HepG2 (cell line): ENCODE data around the gene MEGF11. TPM values are rescaled to one million over a fixed set of nuclear protein-coding genes. Genes with fewer than 3 reads are reported as not detected.

ENCODE experiments used
- ATAC-seq: fragments of 200-7000 bp; cut with Tn5 transposase; 3 replicates; pipeline ENCODE4 v1.9.1; 2020; ENCODE audit warnings: mild to moderate bottlenecking, moderate library complexity
- BruUV-seq: library from RNA; stranded (reverse); fragments of 400-500 nt; replicated peaks from 2 replicates; lab custom pipeline; 2021; lab: Mats Ljungman, UMichigan
- CTCF ChIA-PET: fragments of 300-600 bp; formaldehyde crosslinking; extraction: SDS; loops from one replicate; lab custom pipeline; 2021; ENCODE audit warnings: low total read pairs, inconsistent platforms, low intra/inter-chr PET ratio; lab: Yijun Ruan, JAX
- POLR2A ChIA-PET: fragments of 350-600 bp; sonication (Branson Sonifier 250); formaldehyde crosslinking; loops from one replicate; lab custom pipeline; 2020; ENCODE audit warnings: antibody characterized with exemption, inconsistent platforms; lab: Yijun Ruan, JAX
- DNase-seq: peaks from one replicate; pipeline ENCODE4 v3.0.0-alpha.2; 2015; ENCODE audit warnings: low spot score
- FAIRE-seq: peaks from 3 replicates; lab custom pipeline; 2011; peaks lifted over from hg19 to GRCh38; lab: Jason Lieb, UNC
- H2AFZ ChIP-seq: one replicate; pipeline ENCODE4 v1.6.1; 2011; ENCODE audit warnings: low read length, inconsistent platforms
- H3K27ac ChIP-seq: fragments of 300-600 bp; 3 replicates; pipeline ENCODE4 v1.8.0; 2011; ENCODE audit warnings: mixed run types, mild to moderate bottlenecking, mixed read lengths, low read length, inconsistent platforms; ENCODE audit not compliant: insufficient read depth; ENCODE audit errors: extremely low read length
- H3K27me3 ChIP-seq, 2 experiments: fragments of 200-600 bp in 1 of 2; 2 replicates in 1 of 2; 3 replicates in 1 of 2; pipeline versions ENCODE4 v1.6.0 to v1.8.0; 2011; ENCODE audit warnings: low read length in 2 of 2, mild to moderate bottlenecking in 2 of 2, moderate library complexity in 2 of 2, inconsistent platforms in 1 of 2; ENCODE audit not compliant: insufficient read depth in 2 of 2, control insufficient read depth in 1 of 2
- H3K36me3 ChIP-seq, 2 experiments: fragments of 200-600 bp in 1 of 2; replicated peaks in 1 of 2; 2 replicates in 1 of 2; 3 replicates in 1 of 2; pipeline versions ENCODE4 v1.5.1 to v1.8.0; 2011; ENCODE audit warnings: low read length in 2 of 2, inconsistent platforms in 1 of 2; ENCODE audit not compliant: insufficient read depth in 2 of 2, control insufficient read depth in 1 of 2
- H3K4me1 ChIP-seq: 2 replicates; pipeline ENCODE4 v1.5.1; 2012; ENCODE audit warnings: low read length, inconsistent platforms; ENCODE audit not compliant: insufficient read depth
- H3K4me2 ChIP-seq: 2 replicates; pipeline ENCODE4 v1.6.0; 2011; ENCODE audit warnings: low read depth, low read length, inconsistent platforms
- H3K4me3 ChIP-seq, 3 experiments: fragments of 200-600 bp in 1 of 3; sonication (generic), shearing (Covaris generic) in 1 of 3; replicated peaks in 1 of 3; 2 replicates each; pipeline ENCODE4 v1.5.1; 2011 to 2016; ENCODE audit warnings: low read length in 3 of 3, inconsistent platforms in 2 of 3, low read depth in 2 of 3, mild to moderate bottlenecking in 2 of 3, control low read depth in 1 of 3, mixed read lengths in 1 of 3; ENCODE audit not compliant: insufficient read depth in 1 of 3
- H3K79me2 ChIP-seq: one replicate; pipeline ENCODE4 v1.6.1; 2011; ENCODE audit warnings: low read length, inconsistent platforms; ENCODE audit not compliant: insufficient read depth
- H3K9ac ChIP-seq: 2 replicates; pipeline ENCODE4 v1.6.0; 2011; ENCODE audit warnings: mild to moderate bottlenecking, low read depth, low read length, inconsistent platforms; ENCODE audit not compliant: insufficient read depth
- H3K9me3 ChIP-seq: 2 replicates; pipeline ENCODE4 v1.5.1; 2012; ENCODE audit warnings: mild to moderate bottlenecking, low read length
- H4K20me1 ChIP-seq: 2 replicates; pipeline ENCODE4 v1.6.0; 2011; ENCODE audit warnings: inconsistent platforms, mild to moderate bottlenecking, low read length, moderate library complexity; ENCODE audit not compliant: insufficient read depth
- ATF5 ChIP-seq: sonication (generic); formaldehyde crosslinking; IDR thresholded peaks from 2 replicates; pipeline ENCODE4 v1.4.0; 2020; ENCODE audit warnings: mild to moderate bottlenecking, low read depth, missing genetic modification reagents
- BATF2 ChIP-seq: sonication (generic); formaldehyde crosslinking; IDR thresholded peaks from 2 replicates; pipeline ENCODE4 v1.8.0; 2022; ENCODE audit warnings: mild to moderate bottlenecking, missing genetic modification reagents, moderate library complexity
- HOXA9 ChIP-seq: sonication (generic); formaldehyde crosslinking; IDR thresholded peaks from 2 replicates; pipeline ENCODE4 v1.8.1; 2022; ENCODE audit warnings: missing genetic modification reagents, mild to moderate bottlenecking, moderate library complexity, borderline replicate concordance
- NCOR1 ChIP-seq: fragments of 200-600 bp; sonication (generic); IDR thresholded peaks from 2 replicates; pipeline ENCODE4 v1.7.0; 2017; ENCODE audit warnings: antibody characterized with exemption, low read length, borderline replicate concordance
- NFKB2 ChIP-seq: sonication (generic); formaldehyde crosslinking; IDR thresholded peaks from 2 replicates; pipeline ENCODE4 v1.4.0; 2020; ENCODE audit warnings: missing genetic modification reagents, borderline replicate concordance
- NR2F6 ChIP-seq, 2 experiments: IDR thresholded peaks; 2 replicates each; pipeline ENCODE4 v1.6.1; 2016; ENCODE audit warnings: antibody characterized with exemption in 1 of 2, mild to moderate bottlenecking in 1 of 2
- NRL ChIP-seq: sonication (generic); formaldehyde crosslinking; IDR thresholded peaks from 2 replicates; pipeline ENCODE4 v1.5.0; 2020; ENCODE audit warnings: missing genetic modification reagents, mild to moderate bottlenecking, moderate library complexity, borderline replicate concordance
- PCBP1 ChIP-seq: fragments of 200-400 bp; formaldehyde crosslinking; IDR thresholded peaks from 2 replicates; pipeline ENCODE4 v1.6.1; 2017; ENCODE audit warnings: mild to moderate bottlenecking, low read depth, low read length, borderline replicate concordance
- ZBTB7A ChIP-seq: sonication (generic); formaldehyde crosslinking; IDR thresholded peaks from 2 replicates; pipeline ENCODE4 v1.8.0; 2022; ENCODE audit warnings: mild to moderate bottlenecking, missing genetic modification reagents
- ZNF614 ChIP-seq: IDR thresholded peaks from 2 replicates; pipeline ENCODE4 v1.6.1; 2018; ENCODE audit warnings: missing biosample characterization, missing genetic modification reagents, inconsistent platforms, borderline replicate concordance
- ZSCAN12 ChIP-seq: sonication (generic); formaldehyde crosslinking; IDR thresholded peaks from 2 replicates; pipeline ENCODE4 v1.9.0; 2021; ENCODE audit warnings: mild to moderate bottlenecking, missing genetic modification reagents
- WGBS: methylation state at CpG from one replicate; pipeline ENCODE4 v1.1.6; 2017; ENCODE audit warnings: low lambda C conversion rate; 5-methylcytosine and 5-hydroxymethylcytosine counted together
- in situ Hi-C: cut with HindIII; loops from 2 replicates; pipeline ENCODE4 v1.10.0; 2017; ENCODE audit warnings: low pct_unique_long_range_greater_than_20kb; ENCODE audit not compliant: extremely low pct_ligation_motif_present
- intact Hi-C: fragments of 100-400 bp; cut with micrococcal nuclease; formaldehyde crosslinking; loops from one replicate; pipeline ENCODE4 v1.10.0; 2022; ENCODE audit not compliant: unreplicated experiment
- polyA plus RNA-seq, 8 experiments: library from polyadenylated mRNA; depleted of rRNA in 3 of 8; stranded (reverse) in 7 of 8; unstranded in 1 of 8; fragments of >200 nt; fragmentation: Illumina TruSeq in 4 of 8; extraction: Trizol in 4 of 8; gene quantifications; 2 replicates each; pipeline versions ENCODE4 v1.2.1 to v1.2.3, GENCODE V29; 2011 to 2016; ENCODE audit warnings: low read depth in 4 of 8, missing spikeins in 1 of 8, mixed read lengths in 1 of 8; ENCODE audit not compliant: insufficient read depth in 1 of 8
- total RNA-seq, 5 experiments: library from RNA; depleted of rRNA; stranded (reverse); fragments of >200 nt; fragmentation: Illumina TruSeq; extraction: Trizol; gene quantifications; 2 replicates each; pipeline ENCODE4 v1.2.3, GENCODE V29; 2016; ENCODE audit warnings: low read depth in 1 of 5
- TF ChIP-seq, protein P1 (sequence below): sonication (generic); formaldehyde crosslinking; IDR thresholded peaks from 2 replicates; pipeline ENCODE4 v1.8.1; 2023; ENCODE audit warnings: mild to moderate bottlenecking, moderate library complexity, missing genetic modification reagents
- TF ChIP-seq, protein P2 (sequence below): sonication (generic); formaldehyde crosslinking; IDR thresholded peaks from 2 replicates; pipeline ENCODE4 v1.5.1; 2020; ENCODE audit warnings: missing genetic modification reagents, mild to moderate bottlenecking, borderline replicate concordance
- TF ChIP-seq, protein P3 (sequence below): IDR thresholded peaks from 2 replicates; pipeline ENCODE4 v1.6.1; 2012; ENCODE audit warnings: inconsistent platforms
- TF ChIP-seq, protein P4 (sequence below): fragments of 450-650 bp; IDR thresholded peaks from 2 replicates; pipeline ENCODE4 v1.6.1; 2016

Gene MEGF11
- total and polyA plus RNA-seq, 2 of the 13 experiments (the other 11 are each of a cell fraction or from before 2014, with no cell fraction given), result not detected

- no peak for TF ChIP-seq NCOR1
- TF ChIP-seq, protein P1, sequence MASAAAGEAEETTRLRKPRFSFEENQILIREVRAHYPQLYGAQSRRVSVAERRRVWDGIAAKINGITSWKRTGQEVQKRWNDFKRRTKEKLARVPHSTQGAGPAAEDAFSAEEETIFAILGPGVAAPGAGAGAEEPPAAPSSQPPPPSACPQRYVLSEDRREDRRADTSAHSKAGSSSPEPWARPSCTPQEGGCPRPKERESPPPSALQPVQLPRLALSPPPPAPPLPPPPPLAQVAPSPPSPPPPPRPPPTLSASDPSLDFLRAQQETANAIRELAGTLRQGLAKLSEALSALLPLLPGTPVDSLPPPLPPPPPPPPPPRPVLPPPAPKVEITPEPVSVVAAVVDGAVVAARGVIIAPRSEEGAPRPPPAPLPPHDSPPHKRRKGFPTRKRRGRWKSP (CRISPR knock-in tag), result no peak
- no peak for TF ChIP-seq NR2F6 (IDR thresholded peaks at IDR 0.05)
- TF ChIP-seq NR2F6 (CRISPR knock-in tag; IDR thresholded peaks at IDR 0.05), result no peak
- TF ChIP-seq, all 625 proteins: peak for 0
Observed at GRCh38 chr15:65901336-65901735, 352.2 kb downstream of the MEGF11 start (continued).

DNA sequence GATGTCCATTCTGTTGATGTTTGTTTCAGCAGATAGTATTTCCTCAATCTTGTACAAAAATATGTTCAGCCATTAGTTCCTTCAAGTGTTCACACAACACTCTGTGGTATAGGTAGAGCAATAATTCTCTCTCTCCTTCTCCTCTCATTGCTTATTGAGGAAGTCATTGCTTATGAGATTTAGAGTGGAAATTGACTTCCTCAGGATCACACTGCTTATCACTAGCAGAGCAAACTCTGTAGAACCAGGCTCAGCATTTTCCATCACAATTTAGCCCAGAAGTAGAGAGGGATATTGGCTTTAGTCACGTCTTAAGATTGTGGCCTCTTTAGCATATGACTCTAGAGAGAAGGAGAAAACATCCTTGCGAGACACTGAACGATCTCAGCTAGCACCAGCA is 353.1 kb downstream of the MEGF11 start:
- no peaks in the 10 kb centered on the region for H3K9me3 ChIP-seq
- DNase-seq (no peak), FAIRE-seq (no peak), ATAC-seq (no peak)
- peaks cover 5 to 26% of the 10 kb centered on the region in 2 experiments for H3K36me3 ChIP-seq
- no peak overlapping the region for H2AFZ ChIP-seq
- no peak overlapping the region for H3K4me2 ChIP-seq
- no peaks in the 10 kb centered on the region for H3K79me2 ChIP-seq
- BruUV-seq, result no TSS peak
- H3K4me3 ChIP-seq, result no peak overlapping the region
- H3K27me3 ChIP-seq, result no peaks in the 10 kb centered on the region
- H3K4me1 ChIP-seq, result peaks cover 27% of the 10 kb centered on the region
- intact Hi-C loops (no loop called here), in situ Hi-C loops (no loop called here)
- CTCF ChIA-PET, result no interaction called here
- no peak overlapping the region for H3K9ac ChIP-seq
- H4K20me1 ChIP-seq, result no peaks in the 10 kb centered on the region
- 98% methylated on average over 3 of the region's 3 CpGs for WGBS
- TF ChIP-seq, protein P2, sequence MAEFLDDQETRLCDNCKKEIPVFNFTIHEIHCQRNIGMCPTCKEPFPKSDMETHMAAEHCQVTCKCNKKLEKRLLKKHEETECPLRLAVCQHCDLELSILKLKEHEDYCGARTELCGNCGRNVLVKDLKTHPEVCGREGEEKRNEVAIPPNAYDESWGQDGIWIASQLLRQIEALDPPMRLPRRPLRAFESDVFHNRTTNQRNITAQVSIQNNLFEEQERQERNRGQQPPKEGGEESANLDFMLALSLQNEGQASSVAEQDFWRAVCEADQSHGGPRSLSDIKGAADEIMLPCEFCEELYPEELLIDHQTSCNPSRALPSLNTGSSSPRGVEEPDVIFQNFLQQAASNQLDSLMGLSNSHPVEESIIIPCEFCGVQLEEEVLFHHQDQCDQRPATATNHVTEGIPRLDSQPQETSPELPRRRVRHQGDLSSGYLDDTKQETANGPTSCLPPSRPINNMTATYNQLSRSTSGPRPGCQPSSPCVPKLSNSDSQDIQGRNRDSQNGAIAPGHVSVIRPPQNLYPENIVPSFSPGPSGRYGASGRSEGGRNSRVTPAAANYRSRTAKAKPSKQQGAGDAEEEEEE, result no peak
- TF ChIP-seq NRL, result no peak
- TF ChIP-seq ZSCAN12 (CRISPR knock-in tag), result no peak
- TF ChIP-seq PCBP1, result no peak
- TF ChIP-seq ATF5 (CRISPR knock-in tag), result no peak
- TF ChIP-seq ZBTB7A (CRISPR knock-in tag), result no peak
- no peak for TF ChIP-seq BATF2 (CRISPR knock-in tag)
- TF ChIP-seq NFKB2 (CRISPR knock-in tag), result no peak
- no peak for TF ChIP-seq HOXA9 (CRISPR knock-in tag)
- TF ChIP-seq, protein P3, sequence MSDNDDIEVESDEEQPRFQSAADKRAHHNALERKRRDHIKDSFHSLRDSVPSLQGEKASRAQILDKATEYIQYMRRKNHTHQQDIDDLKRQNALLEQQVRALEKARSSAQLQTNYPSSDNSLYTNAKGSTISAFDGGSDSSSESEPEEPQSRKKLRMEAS, result no peak
- TF ChIP-seq ZNF614 (CRISPR knock-in tag), result no peak
- TF ChIP-seq, protein P4, sequence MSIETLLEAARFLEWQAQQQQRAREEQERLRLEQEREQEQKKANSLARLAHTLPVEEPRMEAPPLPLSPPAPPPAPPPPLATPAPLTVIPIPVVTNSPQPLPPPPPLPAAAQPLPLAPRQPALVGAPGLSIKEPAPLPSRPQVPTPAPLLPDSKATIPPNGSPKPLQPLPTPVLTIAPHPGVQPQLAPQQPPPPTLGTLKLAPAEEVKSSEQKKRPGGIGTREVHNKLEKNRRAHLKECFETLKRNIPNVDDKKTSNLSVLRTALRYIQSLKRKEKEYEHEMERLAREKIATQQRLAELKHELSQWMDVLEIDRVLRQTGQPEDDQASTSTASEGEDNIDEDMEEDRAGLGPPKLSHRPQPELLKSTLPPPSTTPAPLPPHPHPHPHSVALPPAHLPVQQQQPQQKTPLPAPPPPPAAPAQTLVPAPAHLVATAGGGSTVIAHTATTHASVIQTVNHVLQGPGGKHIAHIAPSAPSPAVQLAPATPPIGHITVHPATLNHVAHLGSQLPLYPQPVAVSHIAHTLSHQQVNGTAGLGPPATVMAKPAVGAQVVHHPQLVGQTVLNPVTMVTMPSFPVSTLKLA, result no peak
- H3K27ac ChIP-seq, result no peak overlapping the region
- POLR2A ChIA-PET, result no interaction called here
